K562 (cell line): ENCODE measurements around the gene EXOC3L1. TPM values are rescaled to one million over a fixed set of nuclear protein-coding genes. Genes with fewer than 3 reads are reported as not detected.

Experiments used
- BRCA1 ChIP-seq, 2 experiments: fragments of 450-650 bp in 1 of 2; sonication (generic) in 1 of 2; formaldehyde crosslinking in 1 of 2; IDR thresholded peaks; 2 replicates each; pipeline versions ENCODE4 v1.5.0 to v1.6.1; 2017 to 2020; ENCODE audit warnings: mild to moderate bottlenecking in 1 of 2, missing genetic modification reagents in 1 of 2
- CHD2 ChIP-seq: IDR thresholded peaks from 2 replicates; pipeline ENCODE4 v1.6.1; 2011; ENCODE audit warnings: low read depth, low read length
- FOXP4 ChIP-seq: sonication (generic); formaldehyde crosslinking; IDR thresholded peaks from 2 replicates; pipeline ENCODE4 v1.8.0; 2022; ENCODE audit warnings: mild to moderate bottlenecking, missing genetic modification reagents, borderline replicate concordance
- GABPA ChIP-seq: fragments of 200-800 bp; sonication (Bioruptor generic); conservative IDR thresholded peaks from 2 replicates; pipeline ENCODE4 v1.6.1; 2016; ENCODE audit warnings: low read depth, missing genetic modification characterization, missing compliant biosample characterization
- KDM5B ChIP-seq: fragments of 200-600 bp; sonication (generic); IDR thresholded peaks from 2 replicates; pipeline ENCODE4 v1.6.1; 2012; ENCODE audit warnings: low read depth, mild to moderate bottlenecking, moderate library complexity, low read length, control low read depth, inconsistent platforms; ENCODE audit not compliant: insufficient replicate concordance
- NFRKB ChIP-seq: fragments of 450-650 bp; IDR thresholded peaks from 2 replicates; pipeline ENCODE4 v1.6.1; 2016; ENCODE audit warnings: low read depth
- PHF21A ChIP-seq: fragments of 450-650 bp; IDR thresholded peaks from 2 replicates; pipeline ENCODE4 v1.6.1; 2017; ENCODE audit warnings: low read depth, borderline replicate concordance
- SPI1 ChIP-seq: IDR thresholded peaks from 2 replicates; pipeline ENCODE4 v1.6.1; 2011; ENCODE audit warnings: low read depth, low read length, control low read depth, borderline replicate concordance
- SRF ChIP-seq, 2 experiments: fragments of 250-450, 450-650 bp in 1 of 2; sonication (Bioruptor Pico) in 1 of 2; sonication (generic) in 1 of 2; formaldehyde crosslinking; IDR thresholded peaks; 2 replicates each; pipeline versions ENCODE4 v1.5.0 to v1.5.1; 2020 to 2022; ENCODE audit warnings: mild to moderate bottlenecking in 1 of 2, missing genetic modification reagents in 1 of 2
- TFAM ChIP-seq: fragments of 250-450 bp; sonication (Bioruptor Pico); conservative IDR thresholded peaks from 2 replicates; pipeline ENCODE4 v1.5.0; 2021; ENCODE audit warnings: mild to moderate bottlenecking, moderate library complexity
- YY1 ChIP-seq, 3 experiments: IDR thresholded peaks; 2 replicates each; pipeline ENCODE4 v1.6.1; 2011; ENCODE audit warnings: low read length in 2 of 3, mild to moderate bottlenecking in 2 of 3, moderate library complexity in 2 of 3, borderline replicate concordance in 1 of 3, control low read depth in 1 of 3, low read depth in 1 of 3; ENCODE audit not compliant: insufficient read depth in 3 of 3, insufficient replicate concordance in 2 of 3, control insufficient read depth in 1 of 3, insufficient read length in 1 of 3; ENCODE audit errors: extremely low read depth in 1 of 3
- ZNF184 ChIP-seq: sonication (generic); formaldehyde crosslinking; IDR thresholded peaks from 2 replicates; pipeline ENCODE4 v1.5.0; 2020; ENCODE audit warnings: missing genetic modification reagents
- ZNF263 ChIP-seq: sonication (generic); formaldehyde crosslinking; IDR thresholded peaks from 2 replicates; pipeline ENCODE4 v1.8.0; 2022; ENCODE audit warnings: mild to moderate bottlenecking, missing genetic modification reagents, borderline replicate concordance
- ZNF780A ChIP-seq: fragments of 250-450 bp; sonication (Bioruptor Pico); IDR thresholded peaks from 2 replicates; pipeline ENCODE4 v1.5.0; 2021; ENCODE audit warnings: mild to moderate bottlenecking
- ZSCAN32 ChIP-seq: fragments of 450-650 bp; formaldehyde crosslinking; IDR thresholded peaks from 2 replicates; pipeline ENCODE4 v1.4.0; 2020; ENCODE audit warnings: mild to moderate bottlenecking, moderate library complexity
- polyA plus RNA-seq, 8 experiments: library from polyadenylated mRNA; depleted of rRNA in 4 of 8; stranded (reverse) in 5 of 8; unstranded in 3 of 8; fragments of >200 nt; fragmentation: Nextera tagmentation in 2 of 8; fragmentation: Illumina TruSeq in 1 of 8; extraction: Ambion mirVana in 2 of 8; extraction: Trizol in 1 of 8; gene quantifications; 2 replicates each; pipeline versions ENCODE4 v1.2.1 to v1.2.3, GENCODE V29; 2011 to 2014; ENCODE audit warnings: inconsistent platforms in 1 of 8, missing spikeins in 1 of 8
- total RNA-seq, 7 experiments: library from RNA; depleted of rRNA in 6 of 7; stranded (reverse); fragments of >200 nt in 6 of 7; fragmentation: Illumina TruSeq in 2 of 7; extraction: Trizol in 2 of 7; gene quantifications; 2 replicates each; pipeline versions ENCODE4 v1.2.1 to v1.2.3, GENCODE V29; 2011 to 2021; ENCODE audit warnings: low replicate concordance in 1 of 7
- TF ChIP-seq, protein P1 (sequence below): fragments of 250-450 bp; sonication (Bioruptor Pico); IDR thresholded peaks from 2 replicates; pipeline ENCODE4 v1.4.0; 2020; ENCODE audit warnings: borderline replicate concordance
- TF ChIP-seq, protein P2 (sequence below): fragments of 200-800 bp; sonication (Bioruptor generic); IDR thresholded peaks from 2 replicates; pipeline ENCODE4 v1.6.1; 2017; ENCODE audit warnings: missing genetic modification characterization, missing compliant biosample characterization
- TF ChIP-seq, protein P3 (sequence below): sonication (generic); formaldehyde crosslinking; IDR thresholded peaks from 2 replicates; pipeline ENCODE4 v1.8.0; 2022; ENCODE audit warnings: mild to moderate bottlenecking, low read depth, missing genetic modification reagents

EXOC3L1 gene
- total and polyA plus RNA-seq, 9 of the 15 experiments (the other 6 are each of a cell fraction or from before 2014, with no cell fraction given): 0.08 TPM; not detected in 8

DNA sequence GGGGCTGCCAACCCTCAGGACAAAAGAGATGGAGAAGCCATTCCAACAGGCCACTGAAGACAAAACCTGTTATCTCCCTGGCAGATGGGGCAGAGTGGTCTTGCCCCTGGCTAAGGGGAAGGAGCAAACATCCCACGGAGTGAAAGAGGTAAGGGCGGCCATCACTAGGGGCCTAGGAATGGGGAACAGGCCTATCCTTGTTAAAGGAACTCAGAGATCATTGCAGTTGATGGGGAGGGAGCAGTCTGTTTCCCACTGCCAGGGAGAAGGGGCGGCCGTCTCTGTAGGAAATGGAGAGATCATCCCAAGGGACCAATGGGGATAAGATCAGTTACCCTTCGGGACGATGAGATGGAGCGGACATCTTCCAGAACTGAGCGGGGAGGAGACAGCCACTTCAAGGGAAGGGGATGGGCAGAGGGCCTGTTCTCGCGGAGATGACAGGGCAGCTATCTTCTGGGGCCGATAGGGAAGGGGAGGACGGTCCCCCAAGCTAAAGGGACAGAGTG lies 36.4 kb upstream of the EXOC3L1 start (continued):
- TF ChIP-seq, protein P1, sequence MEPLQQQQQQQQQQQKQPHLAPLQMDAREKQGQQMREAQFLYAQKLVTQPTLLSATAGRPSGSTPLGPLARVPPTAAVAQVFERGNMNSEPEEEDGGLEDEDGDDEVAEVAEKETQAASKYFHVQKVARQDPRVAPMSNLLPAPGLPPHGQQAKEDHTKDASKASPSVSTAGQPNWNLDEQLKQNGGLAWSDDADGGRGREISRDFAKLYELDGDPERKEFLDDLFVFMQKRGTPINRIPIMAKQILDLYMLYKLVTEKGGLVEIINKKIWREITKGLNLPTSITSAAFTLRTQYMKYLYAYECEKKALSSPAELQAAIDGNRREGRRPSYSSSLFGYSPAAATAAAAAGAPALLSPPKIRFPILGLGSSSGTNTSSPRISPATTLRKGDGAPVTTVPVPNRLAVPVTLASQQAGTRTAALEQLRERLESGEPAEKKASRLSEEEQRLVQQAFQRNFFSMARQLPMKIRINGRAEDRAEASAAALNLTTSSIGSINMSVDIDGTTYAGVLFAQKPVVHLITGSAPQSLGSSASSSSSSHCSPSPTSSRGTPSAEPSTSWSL (CRISPR knock-in tag): 0 out of 2 replicates have a peak, but pooled peaks have one; percentile 54
- TF ChIP-seq SPI1 (0 out of 2 replicates have a peak, but pooled peaks have one; percentile 11), ZNF780A (CRISPR knock-in tag) (no peak), GABPA (tag) (0 out of 2 replicates have a peak, but pooled peaks have one; percentile 63), ZSCAN32 (CRISPR knock-in tag) (0 out of 2 replicates have a peak, but pooled peaks have one; percentile 35), ZNF184 (CRISPR knock-in tag) (no peak), YY1 (IDR thresholded peaks at IDR 0.05; ENCODE audit: borderline replicate concordance in 1 of 3, control insufficient read depth in 1 of 3, extremely low read depth in 1 of 3, insufficient read depth in 3 of 3, insufficient read length in 1 of 3, insufficient replicate concordance in 2 of 3, low read depth in 1 of 3, low read length in 2 of 3) (peak in 1 of 3 experiments; percentile 37), FOXP4 (peak; percentile 34; the same call in 1 of the 2 replicates), ZNF263 (CRISPR knock-in tag) (0 out of 2 replicates have a peak, but pooled peaks have one; percentile 13), PHF21A (peak; percentile 9; the same call in 1 of the 2 replicates), SRF (CRISPR knock-in tag; IDR thresholded peaks at IDR 0.05) (no peak), CHD2 (peak; percentile 4; the same call in 1 of the 2 replicates), KDM5B (peak; percentile 75), TFAM (no peak), NFRKB (no peak), BRCA1 (IDR thresholded peaks at IDR 0.05) (no peak), BRCA1 (CRISPR knock-in tag; IDR thresholded peaks at IDR 0.05) (0 out of 2 replicates have a peak, but pooled peaks have one; percentile 47)
- TF ChIP-seq, protein P2, sequence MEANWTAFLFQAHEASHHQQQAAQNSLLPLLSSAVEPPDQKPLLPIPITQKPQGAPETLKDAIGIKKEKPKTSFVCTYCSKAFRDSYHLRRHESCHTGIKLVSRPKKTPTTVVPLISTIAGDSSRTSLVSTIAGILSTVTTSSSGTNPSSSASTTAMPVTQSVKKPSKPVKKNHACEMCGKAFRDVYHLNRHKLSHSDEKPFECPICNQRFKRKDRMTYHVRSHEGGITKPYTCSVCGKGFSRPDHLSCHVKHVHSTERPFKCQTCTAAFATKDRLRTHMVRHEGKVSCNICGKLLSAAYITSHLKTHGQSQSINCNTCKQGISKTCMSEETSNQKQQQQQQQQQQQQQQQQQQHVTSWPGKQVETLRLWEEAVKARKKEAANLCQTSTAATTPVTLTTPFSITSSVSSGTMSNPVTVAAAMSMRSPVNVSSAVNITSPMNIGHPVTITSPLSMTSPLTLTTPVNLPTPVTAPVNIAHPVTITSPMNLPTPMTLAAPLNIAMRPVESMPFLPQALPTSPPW (CRISPR knock-in tag): no peak
- TF ChIP-seq, protein P3, sequence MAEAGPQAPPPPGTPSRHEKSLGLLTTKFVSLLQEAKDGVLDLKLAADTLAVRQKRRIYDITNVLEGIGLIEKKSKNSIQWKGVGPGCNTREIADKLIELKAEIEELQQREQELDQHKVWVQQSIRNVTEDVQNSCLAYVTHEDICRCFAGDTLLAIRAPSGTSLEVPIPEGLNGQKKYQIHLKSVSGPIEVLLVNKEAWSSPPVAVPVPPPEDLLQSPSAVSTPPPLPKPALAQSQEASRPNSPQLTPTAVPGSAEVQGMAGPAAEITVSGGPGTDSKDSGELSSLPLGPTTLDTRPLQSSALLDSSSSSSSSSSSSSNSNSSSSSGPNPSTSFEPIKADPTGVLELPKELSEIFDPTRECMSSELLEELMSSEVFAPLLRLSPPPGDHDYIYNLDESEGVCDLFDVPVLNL (CRISPR knock-in tag): 0 out of 2 replicates have a peak, but pooled peaks have one; percentile 19
